ENCODE data around the gene C16orf96. TPM values are rescaled to one million over a fixed set of nuclear protein-coding genes. Genes with fewer than 3 reads are reported as not detected.

The C16orf96 gene
- total RNA-seq, 1 donor, result not detected

DNA sequence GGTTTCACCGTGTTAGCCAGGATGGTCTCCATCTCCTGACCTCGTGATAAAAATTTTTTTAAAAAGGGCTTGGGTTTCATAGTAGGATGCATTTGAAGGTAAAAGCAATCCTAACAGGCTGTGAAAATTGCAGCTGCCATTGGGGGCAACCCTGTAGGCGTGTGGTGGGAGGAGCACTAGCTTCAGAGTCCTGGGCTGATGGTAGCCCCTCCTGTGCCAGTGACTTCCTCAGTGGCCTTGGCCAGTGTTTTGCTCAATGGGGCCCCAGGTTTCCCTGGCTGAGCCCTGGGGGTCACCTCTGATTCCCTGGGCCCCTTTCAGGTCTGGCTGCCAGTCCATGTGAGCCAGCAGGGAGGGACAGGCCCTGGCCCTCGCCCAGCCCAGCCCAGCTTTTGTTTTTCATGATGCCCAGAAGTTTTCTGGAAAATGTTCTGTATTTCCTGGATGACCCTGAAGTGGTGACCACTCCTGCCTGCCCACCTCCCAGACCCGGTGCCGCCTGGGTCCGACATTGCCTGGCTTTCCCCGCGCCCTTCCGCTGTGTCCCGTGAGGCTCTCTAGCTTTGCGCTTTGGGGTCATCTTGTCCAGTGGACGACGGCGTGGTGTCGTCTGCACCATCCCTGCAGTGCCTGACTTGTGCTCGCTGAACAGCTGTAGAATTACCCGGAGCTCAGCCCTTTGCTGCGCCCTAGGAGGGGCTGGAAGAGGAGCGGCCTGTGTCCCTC, 77.9 kb downstream of the C16orf96 start:
- no peak for DNase-seq (ENCODE audit: low read depth)
- TF ChIP-seq, protein P1, sequence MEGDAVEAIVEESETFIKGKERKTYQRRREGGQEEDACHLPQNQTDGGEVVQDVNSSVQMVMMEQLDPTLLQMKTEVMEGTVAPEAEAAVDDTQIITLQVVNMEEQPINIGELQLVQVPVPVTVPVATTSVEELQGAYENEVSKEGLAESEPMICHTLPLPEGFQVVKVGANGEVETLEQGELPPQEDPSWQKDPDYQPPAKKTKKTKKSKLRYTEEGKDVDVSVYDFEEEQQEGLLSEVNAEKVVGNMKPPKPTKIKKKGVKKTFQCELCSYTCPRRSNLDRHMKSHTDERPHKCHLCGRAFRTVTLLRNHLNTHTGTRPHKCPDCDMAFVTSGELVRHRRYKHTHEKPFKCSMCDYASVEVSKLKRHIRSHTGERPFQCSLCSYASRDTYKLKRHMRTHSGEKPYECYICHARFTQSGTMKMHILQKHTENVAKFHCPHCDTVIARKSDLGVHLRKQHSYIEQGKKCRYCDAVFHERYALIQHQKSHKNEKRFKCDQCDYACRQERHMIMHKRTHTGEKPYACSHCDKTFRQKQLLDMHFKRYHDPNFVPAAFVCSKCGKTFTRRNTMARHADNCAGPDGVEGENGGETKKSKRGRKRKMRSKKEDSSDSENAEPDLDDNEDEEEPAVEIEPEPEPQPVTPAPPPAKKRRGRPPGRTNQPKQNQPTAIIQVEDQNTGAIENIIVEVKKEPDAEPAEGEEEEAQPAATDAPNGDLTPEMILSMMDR (IDR thresholded peaks at IDR 0.05; ENCODE audit: insufficient read depth, low read depth, low read length), result no peak
- H3K4me3 ChIP-seq (ENCODE audit: low read depth, low read length), result no peak overlapping the region

DNA sequence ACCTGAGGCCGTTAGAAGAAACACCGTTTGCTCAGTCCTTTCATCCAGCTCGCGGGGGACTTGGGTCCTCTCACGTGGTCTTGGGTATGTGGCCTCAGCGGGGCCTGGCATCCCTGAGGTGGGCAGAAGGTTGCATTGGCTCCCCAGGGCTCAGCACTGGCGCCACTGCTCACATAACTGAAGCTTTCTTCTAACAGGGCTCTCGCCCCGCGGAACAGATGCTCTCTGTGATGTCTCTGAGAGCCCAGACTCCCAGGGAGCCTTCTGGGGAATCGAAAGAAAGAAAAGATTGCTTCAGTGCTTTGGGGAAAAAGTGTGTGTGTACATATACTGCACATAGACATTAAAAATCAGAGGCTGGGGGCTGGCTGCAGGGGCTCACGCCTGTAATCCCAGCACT, 78.6 kb downstream of the C16orf96 start:
- no peak overlapping the region for H3K4me3 ChIP-seq (ENCODE audit: low read depth, low read length)
- DNase-seq (ENCODE audit: low read depth), result no peak
- TF ChIP-seq, protein P1 (IDR thresholded peaks at IDR 0.05; ENCODE audit: insufficient read depth, low read depth, low read length), result no peak

GRCh38 chr16:4636196-4636595, 80.1 kb downstream of the C16orf96 start:
- TF ChIP-seq, protein P1 (IDR thresholded peaks at IDR 0.05; ENCODE audit: insufficient read depth, low read depth, low read length), result no peak
- H3K4me3 ChIP-seq (ENCODE audit: low read depth, low read length), result no peak overlapping the region

DNA sequence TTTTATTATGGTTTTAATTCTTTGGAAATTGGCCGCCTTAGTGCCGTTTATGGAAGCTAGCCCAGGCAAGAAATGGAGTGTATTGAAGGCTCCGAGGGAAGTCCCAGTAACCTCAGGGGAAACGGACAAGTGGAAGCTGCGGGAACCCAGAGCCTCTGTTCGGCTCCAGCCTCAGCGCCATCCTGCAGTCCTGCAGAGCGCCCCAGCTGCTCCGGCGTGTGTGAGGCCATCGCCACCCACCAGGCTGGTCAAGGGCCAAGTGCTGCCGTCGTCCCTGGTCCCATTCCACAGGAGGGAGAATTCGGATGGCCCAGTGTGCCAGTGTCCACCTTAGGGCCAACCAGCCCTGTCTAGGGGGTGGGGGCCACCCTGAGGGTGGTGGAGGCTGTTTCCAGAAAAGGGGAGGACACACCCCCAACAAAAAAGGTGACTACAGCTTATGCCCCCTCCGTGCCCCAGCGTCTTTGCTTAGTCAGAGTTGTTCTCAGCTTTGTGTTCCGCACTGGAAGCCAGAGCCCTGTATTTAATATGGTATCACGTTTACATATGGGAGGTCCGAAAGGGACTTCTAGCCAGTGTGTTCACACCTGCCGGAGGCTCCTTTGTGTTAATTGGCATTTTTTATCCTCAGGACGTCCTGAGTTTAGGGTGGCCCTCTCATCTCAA, 81.5 kb downstream of the C16orf96 start:
- TF ChIP-seq, protein P1 (IDR thresholded peaks at IDR 0.05; ENCODE audit: insufficient read depth, low read depth, low read length), result no peak
- DNase-seq (ENCODE audit: low read depth), result no peak
- no peak overlapping the region for H3K4me3 ChIP-seq (ENCODE audit: low read depth, low read length)

More at GRCh38 chr16:4636196-4636595, 80.1 kb downstream of the C16orf96 start:
- DNase-seq (ENCODE audit: low read depth), result no peak

DNA sequence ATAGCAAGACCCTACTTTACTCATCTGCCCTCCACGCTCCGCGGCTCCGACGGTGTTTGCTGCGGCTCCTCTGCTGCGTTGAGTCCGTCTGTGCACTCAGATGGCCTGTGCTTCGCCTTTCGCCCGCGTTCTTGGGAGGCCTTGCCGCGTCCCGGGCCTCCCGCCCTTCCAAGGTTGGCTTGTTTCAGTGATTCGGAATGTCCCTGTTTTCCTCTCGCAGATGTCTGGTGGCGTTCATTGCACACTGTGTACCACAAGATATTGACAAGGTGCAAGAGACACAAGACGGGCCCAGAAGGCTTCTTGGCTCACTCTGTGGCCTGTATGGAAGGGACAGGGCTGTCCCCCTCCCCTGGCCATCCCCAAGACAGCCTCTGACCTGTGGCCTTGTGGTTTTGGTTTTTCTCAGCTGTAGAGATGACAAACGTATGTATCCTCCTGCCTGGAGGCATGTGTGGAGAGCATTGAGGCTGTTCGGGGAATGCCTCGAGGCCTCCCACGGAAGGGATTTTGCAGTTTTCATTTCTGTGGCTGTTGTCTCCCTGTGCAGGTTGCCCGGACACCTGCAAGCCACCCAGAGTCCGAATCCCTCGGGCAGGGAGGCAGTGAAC, 83.9 kb downstream of the C16orf96 start:
- peak; percentile 13 for DNase-seq (ENCODE audit: low read depth)
- TF ChIP-seq, protein P1 (IDR thresholded peaks at IDR 0.05; ENCODE audit: insufficient read depth, low read depth, low read length), result no peak
- no peak overlapping the region for H3K4me3 ChIP-seq (ENCODE audit: low read depth, low read length)

GRCh38 chr16:4640572-4641305, 84.6 kb downstream of the C16orf96 start:
- DNase-seq (ENCODE audit: low read depth), result no peak
- TF ChIP-seq, protein P1 (IDR thresholded peaks at IDR 0.05; ENCODE audit: insufficient read depth, low read depth, low read length), result no peak
- no peak overlapping the region for H3K4me3 ChIP-seq (ENCODE audit: low read depth, low read length)

Measured in fibroblast of villous mesenchyme (primary cell).